GM23338 (cell line): Measurements from ENCODE around the gene ADGRL1. TPM values are rescaled to one million over a fixed set of nuclear protein-coding genes. Genes with fewer than 3 reads are reported as not detected.

Source experiments
- ATAC-seq: fragments of 200-7000 bp; cut with Tn5 transposase; 3 replicates; pipeline ENCODE4 v1.9.1; 2020
- DNase-seq: peaks from one replicate; pipeline ENCODE4 v3.0.0-alpha.2; 2015; ENCODE audit warnings: low spot score
- H2AFZ ChIP-seq: fragments of 200-600 bp; sonication (generic); 2 replicates; pipeline ENCODE4 v1.8.0; 2016; ENCODE audit warnings: antibody characterized with exemption, mild to moderate bottlenecking, moderate library complexity
- H3F3A ChIP-seq: fragments of 200-600 bp; sonication (generic); replicated peaks from 2 replicates; pipeline ENCODE4 v1.8.0; 2017; ENCODE audit warnings: antibody characterized with exemption, mixed run types, low read depth
- H3K27ac ChIP-seq: fragments of 200-600 bp; sonication (generic); 2 replicates; pipeline ENCODE4 v1.6.1; 2016; ENCODE audit warnings: low read depth
- H3K27me3 ChIP-seq: fragments of 200-600 bp; sonication (generic); 2 replicates; pipeline ENCODE4 v1.8.0; 2016; ENCODE audit warnings: mild to moderate bottlenecking, mixed run types, moderate library complexity; ENCODE audit not compliant: insufficient read depth
- H3K36me3 ChIP-seq: fragments of 200-600 bp; sonication (generic); 2 replicates; pipeline ENCODE4 v1.8.0; 2016; ENCODE audit warnings: mild to moderate bottlenecking; ENCODE audit not compliant: insufficient read depth
- H3K4me1 ChIP-seq: fragments of 200-600 bp; sonication (generic); 2 replicates; pipeline ENCODE4 v1.8.0; 2016; ENCODE audit warnings: mild to moderate bottlenecking, moderate library complexity; ENCODE audit not compliant: insufficient read depth
- H3K4me2 ChIP-seq: fragments of 200-600 bp; sonication (generic); 2 replicates; pipeline ENCODE4 v1.7.1; 2017; ENCODE audit warnings: mixed run types
- H3K4me3 ChIP-seq: fragments of 200-600 bp; sonication (generic); 2 replicates; pipeline ENCODE4 v1.6.1; 2016; ENCODE audit warnings: mixed run types
- H3K79me2 ChIP-seq: fragments of 200-600 bp; sonication (generic); replicated peaks from 2 replicates; pipeline ENCODE4 v1.8.0; 2017; ENCODE audit warnings: mild to moderate bottlenecking; ENCODE audit not compliant: insufficient read depth
- H3K9me2 ChIP-seq: fragments of 200-600 bp; sonication (generic); 2 replicates; pipeline ENCODE4 v1.8.0; 2017; ENCODE audit not compliant: insufficient read depth
- H4K20me1 ChIP-seq: fragments of 200-600 bp; sonication (generic); replicated peaks from 2 replicates; pipeline ENCODE4 v1.8.0; 2017; ENCODE audit warnings: mild to moderate bottlenecking; ENCODE audit not compliant: insufficient read depth
- H3K27ac Mint-ChIP-seq: 2 replicates; pipeline ENCODE4 v1.8.0; 2020; ENCODE audit warnings: inconsistent platforms, mild to moderate bottlenecking, moderate library complexity, mixed read lengths
- H3K27me3 Mint-ChIP-seq: 3 replicates; pipeline ENCODE4 v1.8.0; 2022; ENCODE audit warnings: low read depth, mild to moderate bottlenecking, moderate library complexity, mixed read lengths, inconsistent platforms; ENCODE audit not compliant: insufficient read depth, poor library complexity
- H3K36me3 Mint-ChIP-seq: 3 replicates; pipeline ENCODE4 v1.8.0; 2021; ENCODE audit warnings: low read depth, mild to moderate bottlenecking, inconsistent platforms, moderate library complexity, mixed read lengths
- H3K4me1 Mint-ChIP-seq: 3 replicates; pipeline ENCODE4 v1.8.0; 2020; ENCODE audit warnings: mild to moderate bottlenecking, inconsistent platforms, mixed read lengths
- H3K4me3 Mint-ChIP-seq: 3 replicates; pipeline ENCODE4 v1.8.0; 2021; ENCODE audit warnings: moderate library complexity, mild to moderate bottlenecking, inconsistent platforms, mixed read lengths
- H3K9me3 Mint-ChIP-seq: 3 replicates; pipeline ENCODE4 v1.8.0; 2020; ENCODE audit warnings: moderate library complexity, mild to moderate bottlenecking, inconsistent platforms, mixed read lengths
- CREB1 ChIP-seq: fragments of 250-450 bp; sonication (Bioruptor Pico); IDR thresholded peaks from 2 replicates; pipeline ENCODE4 v1.5.0; 2020; ENCODE audit warnings: low read depth, mild to moderate bottlenecking, moderate library complexity
- EZH2 ChIP-seq: fragments of 200-600 bp; sonication (generic); IDR thresholded peaks from one replicate; pipeline ENCODE4 v1.8.0; 2017; ENCODE audit warnings: antibody characterized with exemption, mild to moderate bottlenecking, low read depth; ENCODE audit not compliant: unreplicated experiment
- EZH2phosphoT487 ChIP-seq: fragments of 200-600 bp; sonication (generic); IDR thresholded peaks from one replicate; pipeline ENCODE4 v1.8.1; 2018; ENCODE audit warnings: antibody characterized with exemption; ENCODE audit not compliant: unreplicated experiment
- NANOG ChIP-seq: IDR thresholded peaks from 2 replicates; pipeline ENCODE4 v1.6.1; 2016; ENCODE audit warnings: antibody characterized with exemption, borderline replicate concordance
- POLR2AphosphoS5 ChIP-seq: IDR thresholded peaks from 2 replicates; pipeline ENCODE4 v1.6.1; 2016; ENCODE audit warnings: antibody characterized with exemption, low read depth
- STAT1 ChIP-seq: IDR thresholded peaks from one replicate; pipeline ENCODE4 v1.6.1; 2016; ENCODE audit warnings: antibody characterized with exemption; ENCODE audit not compliant: unreplicated experiment
- ZNF114 ChIP-seq: fragments of 250-450 bp; sonication (Bioruptor Pico); IDR thresholded peaks from 2 replicates; pipeline ENCODE4 v1.5.0; 2020; ENCODE audit warnings: mild to moderate bottlenecking, moderate library complexity
- ZNF331 ChIP-seq: fragments of 250-450 bp; sonication (Bioruptor Pico); IDR thresholded peaks from 2 replicates; pipeline ENCODE4 v1.5.0; 2020; ENCODE audit warnings: low read depth, mild to moderate bottlenecking, moderate library complexity
- polyA plus RNA-seq: library from polyadenylated mRNA; unstranded; fragments of >200 nt; fragmentation: Nextera tagmentation; extraction: Ambion mirVana; gene quantifications from 2 replicates; pipeline ENCODE4 v1.2.1, GENCODE V29; 2016
- total RNA-seq: library from RNA; depleted of rRNA; stranded (reverse); fragments of >200 nt; shearing (Covaris generic); gene quantifications from 2 replicates; pipeline ENCODE4 v1.2.3, GENCODE V29; 2014
- TF ChIP-seq, protein P1 (sequence below): fragments of 250-450 bp; sonication (Bioruptor Pico); IDR thresholded peaks from 2 replicates; pipeline ENCODE4 v1.5.0; 2020; ENCODE audit warnings: mild to moderate bottlenecking, moderate library complexity
- TF ChIP-seq, protein P2 (sequence below): IDR thresholded peaks from 2 replicates; pipeline ENCODE4 v1.6.1; 2016; ENCODE audit warnings: antibody characterized with exemption
- TF ChIP-seq, protein P3 (sequence below): IDR thresholded peaks from one replicate; pipeline ENCODE4 v1.6.1; 2018; ENCODE audit warnings: antibody characterized with exemption; ENCODE audit not compliant: unreplicated experiment

ADGRL1 gene
- total and polyA plus RNA-seq, 2 experiments from 2014 or later: 20.6 to 100 TPM

DNA sequence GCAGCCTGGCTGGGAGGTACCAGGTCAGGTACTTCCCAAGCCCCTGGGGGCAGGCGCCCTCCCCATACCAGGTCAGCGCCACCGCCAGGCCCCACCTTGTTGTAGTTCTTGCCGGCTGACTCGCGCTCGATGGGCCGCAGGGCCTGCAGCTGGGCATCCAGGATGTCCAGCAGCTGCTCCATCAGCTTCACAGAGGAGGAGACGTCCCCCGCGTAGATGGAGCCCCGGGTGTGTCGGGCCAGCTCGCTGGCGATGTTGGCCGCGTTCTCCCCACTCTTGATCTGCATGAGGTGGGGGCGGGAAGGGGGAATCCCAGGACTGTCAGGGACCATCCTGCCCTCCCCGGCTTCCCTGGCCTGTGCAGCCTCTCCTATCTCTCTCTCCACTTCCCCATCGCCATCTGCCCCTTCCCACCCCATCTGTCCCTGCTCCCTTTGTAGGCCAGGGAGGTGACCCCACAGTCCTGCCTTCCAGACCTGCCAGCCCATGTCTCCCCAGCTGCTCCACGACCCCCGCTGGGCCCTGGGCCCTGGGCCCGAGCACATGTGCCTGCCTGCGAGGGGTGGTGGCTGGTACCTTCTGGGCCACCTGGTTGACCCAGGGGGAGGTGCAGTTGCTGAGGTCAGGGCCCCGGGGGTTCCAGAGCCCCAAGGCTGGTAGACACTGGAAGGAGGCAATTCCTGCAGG lies 45.8 kb downstream of the ADGRL1 start (continued):
- TF ChIP-seq, protein P1, sequence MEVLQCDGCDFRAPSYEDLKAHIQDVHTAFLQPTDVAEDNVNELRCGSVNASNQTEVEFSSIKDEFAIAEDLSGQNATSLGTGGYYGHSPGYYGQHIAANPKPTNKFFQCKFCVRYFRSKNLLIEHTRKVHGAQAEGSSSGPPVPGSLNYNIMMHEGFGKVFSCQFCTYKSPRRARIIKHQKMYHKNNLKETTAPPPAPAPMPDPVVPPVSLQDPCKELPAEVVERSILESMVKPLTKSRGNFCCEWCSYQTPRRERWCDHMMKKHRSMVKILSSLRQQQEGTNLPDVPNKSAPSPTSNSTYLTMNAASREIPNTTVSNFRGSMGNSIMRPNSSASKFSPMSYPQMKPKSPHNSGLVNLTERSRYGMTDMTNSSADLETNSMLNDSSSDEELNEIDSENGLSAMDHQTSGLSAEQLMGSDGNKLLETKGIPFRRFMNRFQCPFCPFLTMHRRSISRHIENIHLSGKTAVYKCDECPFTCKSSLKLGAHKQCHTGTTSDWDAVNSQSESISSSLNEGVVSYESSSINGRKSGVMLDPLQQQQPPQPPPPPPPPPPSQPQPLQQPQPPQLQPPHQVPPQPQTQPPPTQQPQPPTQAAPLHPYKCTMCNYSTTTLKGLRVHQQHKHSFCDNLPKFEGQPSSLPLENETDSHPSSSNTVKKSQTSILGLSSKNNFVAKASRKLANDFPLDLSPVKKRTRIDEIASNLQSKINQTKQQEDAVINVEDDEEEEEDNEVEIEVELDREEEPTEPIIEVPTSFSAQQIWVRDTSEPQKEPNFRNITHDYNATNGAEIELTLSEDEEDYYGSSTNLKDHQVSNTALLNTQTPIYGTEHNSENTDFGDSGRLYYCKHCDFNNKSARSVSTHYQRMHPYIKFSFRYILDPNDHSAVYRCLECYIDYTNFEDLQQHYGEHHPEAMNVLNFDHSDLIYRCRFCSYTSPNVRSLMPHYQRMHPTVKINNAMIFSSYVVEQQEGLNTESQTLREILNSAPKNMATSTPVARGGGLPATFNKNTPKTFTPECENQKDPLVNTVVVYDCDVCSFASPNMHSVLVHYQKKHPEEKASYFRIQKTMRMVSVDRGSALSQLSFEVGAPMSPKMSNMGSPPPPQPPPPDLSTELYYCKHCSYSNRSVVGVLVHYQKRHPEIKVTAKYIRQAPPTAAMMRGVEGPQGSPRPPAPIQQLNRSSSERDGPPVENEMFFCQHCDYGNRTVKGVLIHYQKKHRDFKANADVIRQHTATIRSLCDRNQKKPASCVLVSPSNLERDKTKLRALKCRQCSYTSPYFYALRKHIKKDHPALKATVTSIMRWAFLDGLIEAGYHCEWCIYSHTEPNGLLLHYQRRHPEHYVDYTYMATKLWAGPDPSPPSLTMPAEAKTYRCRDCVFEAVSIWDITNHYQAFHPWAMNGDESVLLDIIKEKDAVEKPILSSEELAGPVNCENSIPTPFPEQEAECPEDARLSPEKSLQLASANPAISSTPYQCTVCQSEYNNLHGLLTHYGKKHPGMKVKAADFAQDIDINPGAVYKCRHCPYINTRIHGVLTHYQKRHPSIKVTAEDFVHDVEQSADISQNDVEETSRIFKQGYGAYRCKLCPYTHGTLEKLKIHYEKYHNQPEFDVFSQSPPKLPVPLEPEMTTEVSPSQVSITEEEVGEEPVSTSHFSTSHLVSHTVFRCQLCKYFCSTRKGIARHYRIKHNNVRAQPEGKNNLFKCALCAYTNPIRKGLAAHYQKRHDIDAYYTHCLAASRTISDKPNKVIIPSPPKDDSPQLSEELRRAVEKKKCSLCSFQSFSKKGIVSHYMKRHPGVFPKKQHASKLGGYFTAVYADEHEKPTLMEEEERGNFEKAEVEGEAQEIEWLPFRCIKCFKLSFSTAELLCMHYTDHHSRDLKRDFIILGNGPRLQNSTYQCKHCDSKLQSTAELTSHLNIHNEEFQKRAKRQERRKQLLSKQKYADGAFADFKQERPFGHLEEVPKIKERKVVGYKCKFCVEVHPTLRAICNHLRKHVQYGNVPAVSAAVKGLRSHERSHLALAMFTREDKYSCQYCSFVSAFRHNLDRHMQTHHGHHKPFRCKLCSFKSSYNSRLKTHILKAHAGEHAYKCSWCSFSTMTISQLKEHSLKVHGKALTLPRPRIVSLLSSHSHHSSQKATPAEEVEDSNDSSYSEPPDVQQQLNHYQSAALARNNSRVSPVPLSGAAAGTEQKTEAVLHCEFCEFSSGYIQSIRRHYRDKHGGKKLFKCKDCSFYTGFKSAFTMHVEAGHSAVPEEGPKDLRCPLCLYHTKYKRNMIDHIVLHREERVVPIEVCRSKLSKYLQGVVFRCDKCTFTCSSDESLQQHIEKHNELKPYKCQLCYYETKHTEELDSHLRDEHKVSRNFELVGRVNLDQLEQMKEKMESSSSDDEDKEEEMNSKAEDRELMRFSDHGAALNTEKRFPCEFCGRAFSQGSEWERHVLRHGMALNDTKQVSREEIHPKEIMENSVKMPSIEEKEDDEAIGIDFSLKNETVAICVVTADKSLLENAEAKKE (CRISPR knock-in tag): no peak
- no peak for TF ChIP-seq NANOG
- no peak for TF ChIP-seq CREB1 (CRISPR knock-in tag)
- TF ChIP-seq STAT1: no peak
- TF ChIP-seq EZH2: no peak
- no peak for TF ChIP-seq POLR2AphosphoS5
- no peak for TF ChIP-seq ZNF331 (CRISPR knock-in tag)

DNA sequence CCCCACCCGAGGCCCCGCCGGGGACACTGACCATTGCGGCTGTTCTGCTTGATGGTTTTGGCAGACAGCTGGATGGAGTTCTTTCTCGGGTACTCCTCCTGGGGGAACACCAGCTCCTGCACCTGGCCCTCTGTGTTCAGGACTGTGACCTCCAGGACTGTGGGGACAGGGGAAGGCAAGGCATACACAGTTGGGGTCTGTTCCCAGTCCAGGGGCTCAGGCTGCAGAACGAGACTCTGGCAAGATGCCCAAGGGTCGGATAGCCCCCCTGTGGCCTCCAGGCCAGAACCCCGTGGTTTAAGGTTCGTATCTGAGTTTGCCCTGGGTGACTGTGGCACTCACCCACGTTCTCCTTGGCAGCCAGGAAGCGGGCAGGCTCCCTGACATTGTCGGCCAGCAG lies 46.9 kb downstream of the ADGRL1 start:
- no peak overlapping the region for H3K27ac ChIP-seq
- no peak overlapping the region for H3K4me3 Mint-ChIP-seq
- peaks cover 57% of the 10 kb centered on the region for H3K36me3 Mint-ChIP-seq
- no peaks in the 10 kb centered on the region for H3K79me2 ChIP-seq
- no peaks in the 10 kb centered on the region for H3K9me2 ChIP-seq
- H3K4me2 ChIP-seq: no peak overlapping the region
- peaks cover 6% of the 10 kb centered on the region; the same call in 1 of the 2 replicates for H3K36me3 ChIP-seq
- H3K9me3 Mint-ChIP-seq: no peaks in the 10 kb centered on the region
- no peaks in the 10 kb centered on the region; the same call in 2 of the 3 replicates for H3K4me1 Mint-ChIP-seq
- DNase-seq (no peak), ATAC-seq (no peak)
- no peak overlapping the region for H3K4me3 ChIP-seq
- no peak overlapping the region for H3K27ac Mint-ChIP-seq
- no peaks in the 10 kb centered on the region; the same call in 1 of the 2 replicates for H4K20me1 ChIP-seq
- H2AFZ ChIP-seq: no peak overlapping the region
- H3K4me1 ChIP-seq: no peaks in the 10 kb centered on the region
- no peaks in the 10 kb centered on the region for H3F3A ChIP-seq
- no peaks in the 10 kb centered on the region for H3K27me3 ChIP-seq
- H3K27me3 Mint-ChIP-seq: peaks cover 9% of the 10 kb centered on the region
- no peak for TF ChIP-seq ZNF331 (CRISPR knock-in tag)
- TF ChIP-seq, protein P2, sequence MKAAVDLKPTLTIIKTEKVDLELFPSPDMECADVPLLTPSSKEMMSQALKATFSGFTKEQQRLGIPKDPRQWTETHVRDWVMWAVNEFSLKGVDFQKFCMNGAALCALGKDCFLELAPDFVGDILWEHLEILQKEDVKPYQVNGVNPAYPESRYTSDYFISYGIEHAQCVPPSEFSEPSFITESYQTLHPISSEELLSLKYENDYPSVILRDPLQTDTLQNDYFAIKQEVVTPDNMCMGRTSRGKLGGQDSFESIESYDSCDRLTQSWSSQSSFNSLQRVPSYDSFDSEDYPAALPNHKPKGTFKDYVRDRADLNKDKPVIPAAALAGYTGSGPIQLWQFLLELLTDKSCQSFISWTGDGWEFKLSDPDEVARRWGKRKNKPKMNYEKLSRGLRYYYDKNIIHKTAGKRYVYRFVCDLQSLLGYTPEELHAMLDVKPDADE: no peak
- TF ChIP-seq, protein P3, sequence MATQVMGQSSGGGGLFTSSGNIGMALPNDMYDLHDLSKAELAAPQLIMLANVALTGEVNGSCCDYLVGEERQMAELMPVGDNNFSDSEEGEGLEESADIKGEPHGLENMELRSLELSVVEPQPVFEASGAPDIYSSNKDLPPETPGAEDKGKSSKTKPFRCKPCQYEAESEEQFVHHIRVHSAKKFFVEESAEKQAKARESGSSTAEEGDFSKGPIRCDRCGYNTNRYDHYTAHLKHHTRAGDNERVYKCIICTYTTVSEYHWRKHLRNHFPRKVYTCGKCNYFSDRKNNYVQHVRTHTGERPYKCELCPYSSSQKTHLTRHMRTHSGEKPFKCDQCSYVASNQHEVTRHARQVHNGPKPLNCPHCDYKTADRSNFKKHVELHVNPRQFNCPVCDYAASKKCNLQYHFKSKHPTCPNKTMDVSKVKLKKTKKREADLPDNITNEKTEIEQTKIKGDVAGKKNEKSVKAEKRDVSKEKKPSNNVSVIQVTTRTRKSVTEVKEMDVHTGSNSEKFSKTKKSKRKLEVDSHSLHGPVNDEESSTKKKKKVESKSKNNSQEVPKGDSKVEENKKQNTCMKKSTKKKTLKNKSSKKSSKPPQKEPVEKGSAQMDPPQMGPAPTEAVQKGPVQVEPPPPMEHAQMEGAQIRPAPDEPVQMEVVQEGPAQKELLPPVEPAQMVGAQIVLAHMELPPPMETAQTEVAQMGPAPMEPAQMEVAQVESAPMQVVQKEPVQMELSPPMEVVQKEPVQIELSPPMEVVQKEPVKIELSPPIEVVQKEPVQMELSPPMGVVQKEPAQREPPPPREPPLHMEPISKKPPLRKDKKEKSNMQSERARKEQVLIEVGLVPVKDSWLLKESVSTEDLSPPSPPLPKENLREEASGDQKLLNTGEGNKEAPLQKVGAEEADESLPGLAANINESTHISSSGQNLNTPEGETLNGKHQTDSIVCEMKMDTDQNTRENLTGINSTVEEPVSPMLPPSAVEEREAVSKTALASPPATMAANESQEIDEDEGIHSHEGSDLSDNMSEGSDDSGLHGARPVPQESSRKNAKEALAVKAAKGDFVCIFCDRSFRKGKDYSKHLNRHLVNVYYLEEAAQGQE: no peak
- TF ChIP-seq EZH2phosphoT487: no peak
- TF ChIP-seq EZH2: no peak
- TF ChIP-seq ZNF114: no peak
